K562 (cell line): ENCODE data around the gene ATPAF2. TPM values are rescaled to one million over a fixed set of nuclear protein-coding genes. Genes with fewer than 3 reads are reported as not detected.

ENCODE experiments used
- ARID4B ChIP-seq: sonication (generic); formaldehyde crosslinking; IDR thresholded peaks from 2 replicates; pipeline ENCODE4 v1.8.0; 2022; ENCODE audit warnings: mild to moderate bottlenecking, missing genetic modification reagents
- KDM5B ChIP-seq: fragments of 200-600 bp; sonication (generic); IDR thresholded peaks from 2 replicates; pipeline ENCODE4 v1.6.1; 2012; ENCODE audit warnings: low read depth, mild to moderate bottlenecking, moderate library complexity, low read length, control low read depth, inconsistent platforms; ENCODE audit not compliant: insufficient replicate concordance
- KLF13 ChIP-seq: fragments of 450-650 bp; IDR thresholded peaks from 2 replicates; pipeline ENCODE4 v1.6.1; 2016; ENCODE audit warnings: missing genetic modification characterization, low read depth, mild to moderate bottlenecking, missing compliant biosample characterization, moderate library complexity, borderline replicate concordance
- NFE2 ChIP-seq: IDR thresholded peaks from 2 replicates; pipeline ENCODE4 v1.6.1; 2014; ENCODE audit warnings: antibody characterized with exemption, low read depth
- PHB ChIP-seq: fragments of 250-450 bp; sonication (Bioruptor Pico); IDR thresholded peaks from 2 replicates; pipeline ENCODE4 v1.5.0; 2021
- POLR2H ChIP-seq: IDR thresholded peaks from 2 replicates; pipeline ENCODE4 v1.6.1; 2016; ENCODE audit warnings: missing genetic modification characterization, low read depth, mild to moderate bottlenecking, control low read depth, missing compliant biosample characterization, moderate library complexity
- TFE3 ChIP-seq: fragments of 450-650 bp; formaldehyde crosslinking; IDR thresholded peaks from 2 replicates; pipeline ENCODE4 v1.4.0; 2020; ENCODE audit warnings: mild to moderate bottlenecking, mixed read lengths
- ZBTB1 ChIP-seq: sonication (generic); formaldehyde crosslinking; IDR thresholded peaks from 2 replicates; pipeline ENCODE4 v1.8.1; 2023; ENCODE audit warnings: missing genetic modification reagents, low read depth, mild to moderate bottlenecking, borderline replicate concordance
- ZC3H4 ChIP-seq: sonication (generic); formaldehyde crosslinking; IDR thresholded peaks from 2 replicates; pipeline ENCODE4 v1.9.0; 2021; ENCODE audit warnings: missing genetic modification reagents, borderline replicate concordance
- ZNF239 ChIP-seq: fragments of 250-450 bp; sonication (Bioruptor Pico); IDR thresholded peaks from 2 replicates; pipeline ENCODE4 v1.4.0; 2020; ENCODE audit warnings: mild to moderate bottlenecking
- ZNF76 ChIP-seq: fragments of 250-450 bp; sonication (Bioruptor Pico); IDR thresholded peaks from 2 replicates; pipeline ENCODE4 v1.4.0; 2020; ENCODE audit warnings: mild to moderate bottlenecking, moderate library complexity, borderline replicate concordance
- ZZZ3 ChIP-seq: fragments of 450-650 bp; IDR thresholded peaks from 2 replicates; pipeline ENCODE4 v1.6.1; 2016; ENCODE audit warnings: antibody characterized with exemption, mild to moderate bottlenecking, moderate library complexity
- polyA plus RNA-seq, 8 experiments: library from polyadenylated mRNA; depleted of rRNA in 4 of 8; stranded (reverse) in 5 of 8; unstranded in 3 of 8; fragments of >200 nt; fragmentation: Nextera tagmentation in 2 of 8; fragmentation: Illumina TruSeq in 1 of 8; extraction: Ambion mirVana in 2 of 8; extraction: Trizol in 1 of 8; gene quantifications; 2 replicates each; pipeline versions ENCODE4 v1.2.1 to v1.2.3, GENCODE V29; 2011 to 2014; ENCODE audit warnings: inconsistent platforms in 1 of 8, missing spikeins in 1 of 8
- total RNA-seq, 7 experiments: library from RNA; depleted of rRNA in 6 of 7; stranded (reverse); fragments of >200 nt in 6 of 7; fragmentation: Illumina TruSeq in 2 of 7; extraction: Trizol in 2 of 7; gene quantifications; 2 replicates each; pipeline versions ENCODE4 v1.2.1 to v1.2.3, GENCODE V29; 2011 to 2021; ENCODE audit warnings: low replicate concordance in 1 of 7
- TF ChIP-seq, protein P1 (sequence below): fragments of 250-450 bp; sonication (Bioruptor Pico); IDR thresholded peaks from 2 replicates; pipeline ENCODE4 v1.5.0; 2020; ENCODE audit warnings: mild to moderate bottlenecking
- TF ChIP-seq, protein P2 (sequence below): fragments of 250-450 bp; sonication (Bioruptor Pico); IDR thresholded peaks from 2 replicates; pipeline ENCODE4 v1.5.0; 2021

ATPAF2 gene
- total and polyA plus RNA-seq, 9 of the 15 experiments (the other 6 are each of a cell fraction or from before 2014, with no cell fraction given): 2.1 to 19.2 (median 11.3) TPM

DNA sequence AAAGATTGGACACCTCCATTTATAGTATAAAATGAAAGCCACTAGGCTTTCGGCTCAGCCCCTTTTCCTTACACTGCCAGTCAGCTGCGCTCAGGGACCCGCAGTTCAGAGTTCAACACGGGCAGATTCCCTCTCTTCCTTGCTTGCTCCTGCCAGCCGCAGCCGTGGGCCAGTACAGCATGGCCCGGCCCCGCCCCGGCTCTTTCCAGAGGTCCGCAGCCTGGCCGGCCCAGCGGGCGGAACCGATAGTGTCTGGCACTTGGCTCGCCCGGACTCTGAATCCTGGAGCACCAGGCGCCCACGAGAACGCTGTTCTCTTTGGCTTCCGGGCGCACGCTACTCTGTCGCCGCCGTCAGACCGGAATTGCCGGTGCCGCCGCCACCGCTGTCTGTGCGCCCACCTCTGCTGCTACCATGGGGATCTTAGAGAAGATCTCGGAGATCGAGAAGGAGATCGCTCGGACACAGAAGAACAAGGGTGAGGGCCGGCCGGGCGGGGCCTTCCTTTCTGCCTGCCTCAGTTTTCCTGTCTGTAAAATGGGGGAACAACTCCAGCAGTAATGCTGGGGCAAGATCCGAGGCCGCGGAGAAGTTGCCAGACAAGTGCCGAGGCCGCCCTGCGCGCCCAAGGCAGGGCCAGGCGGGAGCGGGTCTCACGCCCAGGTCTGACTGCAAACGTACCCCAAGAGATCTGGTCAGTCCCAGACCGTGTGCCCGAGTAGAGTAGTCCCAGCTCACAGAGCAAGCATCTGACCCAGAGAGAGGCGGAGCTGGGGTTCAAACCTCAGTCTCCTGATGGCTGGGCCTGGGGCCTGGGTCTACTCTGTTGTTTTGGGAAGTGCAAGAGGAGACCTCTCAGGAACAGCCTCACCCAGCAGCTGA lies 48.9 kb upstream of the ATPAF2 start, which contains the start of gene DRG2 (continued):
- TF ChIP-seq ARID4B (CRISPR knock-in tag): peak; percentile 79
- TF ChIP-seq, protein P1, sequence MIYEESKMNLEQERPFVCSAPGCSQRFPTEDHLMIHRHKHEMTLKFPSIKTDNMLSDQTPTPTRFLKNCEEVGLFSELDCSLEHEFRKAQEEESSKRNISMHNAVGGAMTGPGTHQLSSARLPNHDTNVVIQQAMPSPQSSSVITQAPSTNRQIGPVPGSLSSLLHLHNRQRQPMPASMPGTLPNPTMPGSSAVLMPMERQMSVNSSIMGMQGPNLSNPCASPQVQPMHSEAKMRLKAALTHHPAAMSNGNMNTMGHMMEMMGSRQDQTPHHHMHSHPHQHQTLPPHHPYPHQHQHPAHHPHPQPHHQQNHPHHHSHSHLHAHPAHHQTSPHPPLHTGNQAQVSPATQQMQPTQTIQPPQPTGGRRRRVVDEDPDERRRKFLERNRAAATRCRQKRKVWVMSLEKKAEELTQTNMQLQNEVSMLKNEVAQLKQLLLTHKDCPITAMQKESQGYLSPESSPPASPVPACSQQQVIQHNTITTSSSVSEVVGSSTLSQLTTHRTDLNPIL: no peak
- no peak; the same call in 1 of the 2 replicates for TF ChIP-seq ZBTB1 (CRISPR knock-in tag)
- TF ChIP-seq, protein P2, sequence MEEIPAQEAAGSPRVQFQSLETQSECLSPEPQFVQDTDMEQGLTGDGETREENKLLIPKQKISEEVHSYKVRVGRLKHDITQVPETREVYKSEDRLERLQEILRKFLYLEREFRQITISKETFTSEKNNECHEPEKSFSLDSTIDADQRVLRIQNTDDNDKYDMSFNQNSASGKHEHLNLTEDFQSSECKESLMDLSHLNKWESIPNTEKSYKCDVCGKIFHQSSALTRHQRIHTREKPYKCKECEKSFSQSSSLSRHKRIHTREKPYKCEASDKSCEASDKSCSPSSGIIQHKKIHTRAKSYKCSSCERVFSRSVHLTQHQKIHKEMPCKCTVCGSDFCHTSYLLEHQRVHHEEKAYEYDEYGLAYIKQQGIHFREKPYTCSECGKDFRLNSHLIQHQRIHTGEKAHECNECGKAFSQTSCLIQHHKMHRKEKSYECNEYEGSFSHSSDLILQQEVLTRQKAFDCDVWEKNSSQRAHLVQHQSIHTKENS (CRISPR knock-in tag): no peak
- no peak for TF ChIP-seq ZZZ3
- TF ChIP-seq KDM5B: peak; percentile 61
- no peak for TF ChIP-seq KLF13 (tag)
- TF ChIP-seq ZNF239 (CRISPR knock-in tag): no peak
- TF ChIP-seq ZC3H4 (CRISPR knock-in tag): no peak
- no peak; the same call in none of the 2 replicates for TF ChIP-seq POLR2H (tag)
- no peak for TF ChIP-seq PHB (CRISPR knock-in tag)
- no peak for TF ChIP-seq TFE3 (CRISPR knock-in tag)
- no peak for TF ChIP-seq ZNF76 (CRISPR knock-in tag)
- 0 out of 2 replicates have a peak, but pooled peaks have one; percentile 4 for TF ChIP-seq NFE2
